DND-41 (cell line): Measurements from ENCODE around the gene SUMF2.

Experiments
- CTCF ChIP-seq: IDR thresholded peaks from 2 replicates; pipeline ENCODE4 v1.5.1; 2012; ENCODE audit warnings: borderline replicate concordance, low read length, moderate library complexity, mild to moderate bottlenecking; ENCODE audit not compliant: poor library complexity, severe bottlenecking; ENCODE audit errors: extremely low read depth
- EZH2 ChIP-seq: IDR thresholded peaks from 3 replicates; pipeline ENCODE4 v1.6.1; 2012; ENCODE audit warnings: borderline replicate concordance, low read depth, mild to moderate bottlenecking, moderate library complexity, low read length, inconsistent platforms; ENCODE audit not compliant: severe bottlenecking

GRCh38 chr7:56081626-56082340 lies 17.7 kb downstream of the SUMF2 start:
- TF ChIP-seq CTCF (no peak), EZH2 (no peak)
